ENCODE data around the gene PTCD2.
"Not testable (repeated sequence)": the region's sequence is repeated elsewhere in the genome, so short reads cannot be mapped to it uniquely, and the experiment has no call there.

PTCD2 gene

DNA sequence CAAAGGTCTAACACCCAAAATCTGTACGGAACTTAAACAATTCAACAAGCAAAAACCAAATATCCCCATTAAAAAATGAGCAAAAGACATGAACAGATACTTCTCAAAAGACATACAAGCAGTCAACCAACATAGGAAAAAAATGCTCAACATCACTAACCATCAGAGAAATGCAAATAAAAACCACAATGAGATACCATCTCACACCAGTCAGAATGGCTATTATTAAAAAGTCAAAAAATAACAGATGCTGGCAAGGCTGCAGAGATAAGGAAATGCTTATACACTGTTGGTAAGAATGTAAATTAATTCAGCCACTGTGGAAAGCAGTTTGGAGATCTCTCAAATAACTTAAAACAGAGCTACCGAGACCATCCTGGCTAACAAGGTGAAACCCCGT lies 22.0 kb upstream of the PTCD2 start:
- not testable (repeated sequence) for DNase-seq

DNA sequence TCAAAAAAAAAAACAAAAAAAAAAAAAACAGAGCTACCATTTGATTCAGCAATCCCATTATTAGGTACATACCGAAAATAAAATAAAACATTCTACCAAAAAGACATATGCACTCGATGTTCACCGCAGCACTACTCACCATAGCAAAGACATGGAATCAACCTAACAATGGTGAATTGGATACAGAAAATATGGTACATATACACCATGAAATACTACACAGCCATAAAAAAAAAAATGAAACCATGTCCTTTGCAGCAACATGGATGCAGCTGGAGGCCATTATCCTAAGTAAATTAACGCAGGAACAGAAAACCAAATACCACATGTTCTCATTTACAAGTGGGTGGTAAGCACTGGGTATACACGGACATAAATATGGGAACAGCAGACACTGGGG lies 21.5 kb upstream of the PTCD2 start:
- DNase-seq: no peak

DNA sequence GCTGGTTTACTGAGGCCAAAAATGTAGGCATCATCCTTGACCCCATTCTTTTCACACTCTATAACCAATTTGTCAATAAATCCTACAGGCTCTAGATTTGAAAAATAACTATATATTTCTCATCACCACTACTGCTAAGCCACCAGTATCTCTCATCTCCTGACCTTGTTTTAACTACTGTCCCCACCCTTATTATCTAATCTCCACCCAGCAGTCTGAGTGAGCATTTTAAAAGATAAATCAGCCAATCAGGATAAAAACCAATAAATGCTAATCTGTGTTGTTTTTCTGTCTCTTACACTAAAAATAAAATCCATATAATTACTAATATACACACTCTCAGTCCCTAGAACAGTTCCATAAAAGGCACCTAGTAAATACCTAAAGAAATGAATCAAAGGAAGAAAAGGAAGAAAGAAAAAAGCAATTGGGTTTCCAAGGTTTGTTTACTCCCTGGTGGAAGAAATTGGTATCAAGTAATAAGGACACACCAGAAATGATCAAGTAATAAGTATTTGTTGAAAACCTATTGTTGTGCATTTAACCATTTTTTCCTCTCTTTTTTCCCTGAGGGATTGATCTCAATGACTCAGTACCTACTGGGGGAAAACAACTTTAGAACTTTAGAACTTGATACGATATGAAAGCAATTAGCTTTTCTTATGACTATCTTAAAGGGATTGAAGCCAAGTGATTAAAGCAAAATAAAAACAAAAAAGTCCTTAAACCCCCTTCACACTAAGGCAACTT lies 19.4 kb upstream of the PTCD2 start:
- DNase-seq: no peak

DNA sequence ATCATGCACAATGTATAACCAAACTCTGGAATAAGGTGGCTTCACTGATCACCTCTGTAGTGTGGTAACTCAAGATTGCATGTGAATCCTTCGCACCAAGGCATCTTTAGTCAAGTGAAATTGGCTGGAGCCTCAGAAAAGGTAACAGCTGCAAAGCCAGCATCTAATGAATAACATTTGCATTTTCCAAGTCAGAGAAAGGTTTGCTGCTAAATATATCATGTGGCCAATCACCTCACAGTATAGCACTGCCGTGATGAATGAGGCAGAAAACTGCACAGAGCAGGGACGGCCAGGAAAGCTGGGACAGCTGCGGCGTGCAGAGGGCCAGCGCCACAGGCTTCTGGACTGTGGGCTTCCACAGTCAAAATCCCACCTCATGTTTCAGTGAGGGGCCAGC lies 18.6 kb upstream of the PTCD2 start:
- DNase-seq: no peak

DNA sequence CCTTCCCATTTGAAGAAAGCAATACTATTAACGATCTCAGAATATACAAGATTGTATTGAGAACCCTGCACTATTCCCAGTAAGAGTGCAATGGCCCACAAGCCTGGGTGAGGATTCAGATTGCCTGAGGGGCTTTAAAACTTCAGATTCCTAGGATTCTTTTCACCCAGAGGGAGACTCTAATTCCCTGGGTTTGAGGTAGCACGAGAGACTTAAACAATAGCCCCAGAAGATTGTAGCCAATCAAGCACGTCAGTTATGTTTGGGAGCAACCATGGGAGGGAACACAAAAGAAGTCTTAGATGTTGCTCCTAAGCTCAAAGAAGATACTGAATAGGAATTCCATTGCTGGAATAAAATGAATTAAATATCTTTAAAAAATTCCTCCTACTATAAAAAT lies 18.0 kb upstream of the PTCD2 start:
- DNase-seq: no peak

DNA sequence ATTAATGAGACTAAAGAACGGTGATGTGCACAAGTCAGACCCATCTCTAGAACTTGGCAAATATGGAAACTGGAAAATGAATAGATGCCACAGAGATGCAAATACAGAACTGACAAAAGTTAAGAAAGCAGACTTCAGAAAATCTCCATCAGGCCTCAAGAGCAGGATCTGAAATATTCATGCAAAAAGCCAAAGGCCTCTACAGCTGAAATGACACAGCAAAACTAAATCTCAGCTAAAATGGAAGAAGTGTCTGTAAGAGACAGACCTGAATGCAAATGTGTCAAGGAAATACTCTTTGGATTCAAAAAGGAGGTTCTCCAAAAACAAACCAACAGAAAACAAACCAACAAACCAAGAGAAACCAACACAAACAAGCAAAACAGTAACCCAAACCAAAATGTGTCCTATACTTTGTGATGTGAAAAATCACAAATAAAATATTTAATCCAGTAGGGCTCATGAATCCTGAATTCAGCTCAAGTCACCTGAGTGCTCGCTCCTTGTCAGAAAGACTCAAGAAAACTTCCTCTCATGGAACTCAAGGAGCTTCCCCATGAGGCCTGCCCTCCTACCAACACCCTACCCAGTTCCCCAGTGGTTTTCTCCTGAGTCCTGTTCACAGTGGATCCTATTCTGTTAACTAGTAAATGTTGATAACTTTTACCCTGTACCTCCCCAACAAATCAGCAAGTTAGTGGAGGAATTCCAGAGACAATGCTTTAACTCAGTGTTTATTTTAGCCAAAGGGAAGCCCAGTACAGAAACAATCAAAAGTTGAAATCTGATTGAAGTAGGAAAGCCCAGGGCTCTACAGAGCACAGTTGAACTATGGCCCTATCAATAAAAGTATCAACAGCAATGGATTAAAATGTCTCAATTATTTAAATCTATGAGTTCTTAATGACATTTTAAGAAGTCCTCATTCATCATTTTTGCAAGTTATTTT lies 14.7 kb upstream of the PTCD2 start:
- DNase-seq: no peak

DNA sequence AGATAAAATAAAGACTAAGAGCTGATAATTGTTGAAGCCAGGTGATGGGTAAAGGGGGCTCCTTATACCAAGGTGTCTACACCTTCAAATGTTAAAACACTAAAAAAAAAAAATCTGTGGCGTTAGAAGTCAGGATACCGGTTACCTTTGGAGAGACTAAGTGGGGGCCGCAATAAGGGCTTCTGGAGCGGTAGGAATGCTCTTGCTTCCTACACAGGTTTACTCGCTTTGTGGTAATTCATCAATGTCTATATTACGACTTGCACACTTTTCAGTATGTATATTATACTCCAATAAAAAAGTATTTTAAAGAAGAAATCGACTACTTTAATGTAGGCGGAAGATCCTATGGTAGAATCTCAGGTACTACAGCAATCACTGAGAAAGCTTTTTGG lies 12.6 kb upstream of the PTCD2 start:
- no peak for DNase-seq

DNA sequence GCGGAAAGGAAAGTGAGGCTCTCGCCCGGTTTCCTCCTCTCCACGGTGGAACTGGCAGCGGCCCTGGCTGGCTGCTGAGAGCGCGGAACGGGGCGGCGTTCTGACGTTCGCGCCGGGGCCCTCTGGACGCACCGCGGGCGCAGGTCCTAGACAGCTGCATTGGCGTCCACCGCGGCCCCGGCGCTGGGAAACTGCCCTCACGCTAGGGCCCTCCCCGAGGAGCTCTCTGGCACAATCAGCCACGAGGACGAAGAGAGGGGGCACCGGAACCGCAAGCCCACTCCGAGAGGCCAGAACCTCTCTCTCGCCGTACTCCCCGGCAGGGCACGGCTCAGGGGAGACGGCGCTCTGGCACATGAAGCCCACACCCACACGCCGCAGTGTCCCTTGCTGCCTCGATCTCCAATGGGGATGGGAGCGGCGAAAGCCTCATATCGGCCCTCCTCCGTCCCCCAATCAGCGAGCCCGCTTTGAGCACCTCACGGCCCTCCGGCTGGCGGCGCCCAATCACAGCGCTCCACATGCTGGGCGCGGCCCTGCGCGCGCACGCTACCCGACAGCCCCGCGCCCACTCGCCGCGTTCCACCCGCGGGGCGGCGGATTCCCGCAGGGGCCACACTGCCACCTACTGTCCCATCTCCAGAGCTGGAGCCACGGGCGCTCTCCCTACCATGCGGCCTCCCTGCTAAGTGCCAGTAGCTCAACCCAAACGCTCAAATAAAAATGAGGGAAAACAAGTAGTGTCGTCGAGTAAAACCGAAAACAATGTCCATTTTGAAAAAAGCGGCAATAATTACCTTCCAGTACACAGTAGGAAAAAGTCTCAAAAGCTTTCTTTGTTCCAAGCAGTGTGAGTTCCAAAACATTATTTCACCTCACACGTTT lies 12.0 kb upstream of the PTCD2 start:
- DNase-seq: peak; percentile 88 to 91

DNA sequence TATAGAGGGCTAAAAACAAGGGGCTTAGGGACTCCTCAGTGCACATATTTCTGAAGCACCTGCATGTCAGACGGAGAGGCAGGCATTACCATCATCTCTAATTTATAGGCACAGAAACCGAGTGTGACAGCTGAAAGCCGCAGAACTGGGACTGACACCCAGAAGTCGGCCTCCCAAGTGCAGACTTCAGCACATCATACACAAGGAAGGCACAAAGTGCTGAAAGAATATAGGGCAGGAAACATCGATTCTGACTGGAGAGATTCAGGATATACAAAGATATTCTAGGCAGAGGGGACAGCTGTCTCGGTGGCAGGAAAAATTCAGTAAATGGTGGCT lies 11.4 kb upstream of the PTCD2 start:
- DNase-seq: no peak

DNA sequence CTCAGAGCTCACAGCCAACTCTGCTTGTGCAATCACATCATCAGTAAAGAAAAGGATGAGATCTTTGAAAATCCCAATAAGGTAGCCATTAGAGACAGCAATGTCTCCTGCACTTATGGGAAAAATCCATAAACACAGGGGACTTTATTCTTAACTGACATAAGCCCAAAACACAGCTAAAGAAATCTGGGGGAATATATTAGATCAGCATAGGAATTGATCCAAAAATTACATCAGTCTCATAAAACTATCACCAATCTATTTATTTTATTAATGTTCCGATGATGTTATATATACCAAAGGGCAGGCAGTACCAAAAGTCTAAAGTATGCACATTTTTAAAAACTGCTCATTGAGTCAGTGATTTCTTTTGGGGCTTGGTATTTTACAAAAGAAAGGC lies 7.0 kb upstream of the PTCD2 start:
- no peak for DNase-seq

DNA sequence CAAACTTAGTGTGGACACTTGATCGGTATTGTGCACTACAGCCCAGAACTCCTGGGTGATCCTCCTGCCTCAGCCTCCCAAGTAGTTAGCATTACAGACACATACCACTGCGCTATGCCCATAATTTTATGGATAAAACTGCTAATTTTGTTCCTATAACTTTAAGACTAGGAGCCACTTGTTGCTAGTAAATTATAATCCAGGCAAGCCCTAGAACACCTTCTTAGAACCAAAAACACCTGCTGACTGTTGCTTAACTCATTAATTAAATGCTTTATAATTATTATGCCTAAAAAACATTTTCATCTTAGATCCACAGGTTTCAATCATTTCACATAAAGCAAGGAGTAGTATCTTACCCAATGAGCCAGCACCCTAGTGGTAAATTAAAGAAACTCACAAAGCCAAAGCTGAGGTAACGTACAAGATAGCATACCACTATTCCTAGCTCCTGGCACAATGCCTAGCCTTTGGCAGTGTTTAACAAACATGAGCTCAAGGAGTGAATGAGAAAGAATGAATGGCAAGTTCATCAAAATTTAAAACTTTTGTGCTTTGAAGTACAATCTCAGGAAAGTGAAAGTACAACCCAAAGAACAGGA lies 5.5 kb upstream of the PTCD2 start:
- no peak for DNase-seq

DNA sequence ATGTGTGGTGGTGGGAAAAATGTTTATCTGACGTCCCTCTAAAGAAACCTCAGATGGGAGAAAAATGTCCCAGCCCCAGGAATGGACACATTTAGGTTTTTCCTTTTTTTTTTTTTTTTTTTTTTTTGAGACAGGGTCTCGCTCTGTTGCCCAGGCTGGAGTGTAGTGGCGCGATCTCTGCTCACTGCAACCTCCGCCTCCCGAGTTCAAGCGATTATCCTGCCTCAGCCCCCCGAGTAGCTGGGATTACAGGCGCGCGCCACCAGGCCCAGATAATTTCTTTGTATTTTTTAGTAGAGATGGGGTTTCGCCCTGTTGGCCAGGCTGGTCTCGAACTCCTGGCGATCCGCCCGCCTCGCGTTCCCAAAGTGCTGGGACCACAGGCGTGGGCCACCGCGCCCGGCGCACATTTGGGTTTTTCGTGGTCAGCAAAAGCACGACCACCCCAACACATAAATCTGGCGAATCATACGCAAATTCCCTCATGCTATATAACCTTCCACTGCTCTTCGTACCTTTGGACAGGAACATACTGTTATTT lies 668 bp upstream of the PTCD2 start:
- DNase-seq: peak; percentile 19 to 25

DNA sequence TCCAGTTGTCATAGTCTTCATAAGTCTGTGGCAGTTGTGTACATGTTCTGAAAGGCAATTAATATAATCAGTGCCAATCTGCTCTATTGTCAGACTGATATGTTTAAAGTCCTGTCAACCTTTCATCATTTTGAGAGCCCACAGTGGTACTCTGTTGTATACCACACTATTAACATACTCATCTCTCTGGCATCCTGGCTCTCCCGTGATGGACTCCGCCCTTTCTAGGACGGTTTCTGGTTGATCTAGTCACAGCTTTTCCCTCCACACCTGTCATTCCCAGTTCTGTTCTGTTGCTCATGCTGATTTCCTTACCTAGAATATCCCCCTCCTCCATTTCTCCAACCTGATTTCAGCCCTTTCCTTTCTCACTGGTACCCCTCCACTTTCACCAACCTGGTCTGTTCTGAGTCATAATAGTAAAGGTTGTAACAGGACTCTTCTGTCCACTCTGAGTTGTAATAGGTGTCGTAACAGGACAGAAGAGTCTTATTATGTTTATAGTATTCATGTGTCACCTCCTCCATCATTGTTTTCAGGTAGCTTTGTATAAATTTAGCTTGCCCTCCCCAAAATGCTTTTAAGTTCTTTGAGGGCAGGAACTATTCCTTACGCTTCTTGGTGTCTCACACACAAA lies 4.1 kb downstream of the PTCD2 start:
- no peak for DNase-seq

DNA sequence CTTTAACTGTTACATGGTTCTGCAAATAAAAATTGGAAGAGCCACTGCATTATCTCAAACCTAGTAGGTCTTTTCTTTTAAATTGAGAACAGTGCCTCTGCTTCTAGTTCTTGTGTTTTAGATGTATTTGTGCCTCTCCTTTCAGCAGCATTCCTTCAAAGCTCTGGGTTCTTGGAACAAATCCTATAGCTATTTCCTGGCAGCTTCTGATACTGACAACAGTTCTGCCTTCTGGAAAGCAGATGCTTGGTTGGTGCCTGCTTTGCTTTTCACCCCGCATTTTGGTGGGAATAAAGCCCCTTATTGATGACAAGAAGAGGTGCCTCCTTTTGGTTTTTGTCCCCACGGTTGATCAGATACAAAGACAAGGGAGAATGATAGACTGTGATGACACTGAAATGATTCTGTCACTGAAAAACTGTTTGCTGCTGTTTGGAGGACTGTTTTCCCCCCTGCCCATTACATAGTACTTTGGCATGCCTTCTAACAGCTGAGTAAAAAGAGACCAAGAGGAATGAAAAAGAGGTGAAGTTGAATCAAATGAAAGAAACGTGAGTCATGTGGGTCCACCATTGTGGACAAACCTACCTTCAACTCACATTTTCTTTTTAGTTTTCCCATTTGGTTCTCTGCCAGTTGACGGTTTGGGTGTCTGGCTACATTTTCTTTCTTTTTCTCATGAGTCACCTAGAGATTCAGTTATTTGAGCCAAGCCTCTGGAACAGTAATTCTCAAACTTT lies 5.6 kb downstream of the PTCD2 start:
- DNase-seq: no peak

DNA sequence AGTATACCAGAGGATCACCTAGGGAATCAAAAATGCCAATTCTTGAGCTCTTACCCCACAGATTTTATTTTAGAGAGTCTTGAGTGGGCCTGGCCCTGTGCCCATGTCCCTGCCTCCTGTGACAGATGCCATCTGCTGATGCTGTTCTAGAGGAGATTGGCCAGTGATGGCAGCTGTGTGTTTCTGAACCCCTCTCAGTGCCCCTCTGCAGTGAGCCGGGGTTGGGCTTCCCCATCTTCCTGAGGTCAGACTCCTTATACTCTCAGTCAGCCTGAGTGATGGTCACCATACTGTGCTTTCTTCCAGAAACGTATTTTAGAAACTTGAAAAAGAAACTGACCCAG lies 6.1 kb downstream of the PTCD2 start:
- DNase-seq: no peak

DNA sequence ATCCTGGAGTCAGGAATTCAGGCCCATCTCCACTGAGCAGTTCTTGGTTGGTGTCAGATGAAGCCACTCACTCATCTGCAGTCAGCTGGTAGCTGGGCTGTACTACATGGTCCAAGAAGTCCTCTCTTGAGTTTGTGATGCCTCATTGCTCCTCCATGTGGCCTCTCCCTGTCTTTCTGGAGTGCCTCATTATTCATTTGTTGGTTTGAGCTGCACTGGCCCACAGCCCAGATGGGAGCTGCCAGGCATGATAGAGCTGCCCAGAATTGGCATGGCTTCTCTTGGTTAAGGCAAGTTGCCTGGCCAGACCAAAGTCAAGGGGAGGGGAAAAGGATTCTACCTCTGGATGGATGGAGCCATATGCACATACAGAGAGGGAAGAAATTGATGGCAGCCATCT lies 8.0 kb downstream of the PTCD2 start:
- no peak for DNase-seq

DNA sequence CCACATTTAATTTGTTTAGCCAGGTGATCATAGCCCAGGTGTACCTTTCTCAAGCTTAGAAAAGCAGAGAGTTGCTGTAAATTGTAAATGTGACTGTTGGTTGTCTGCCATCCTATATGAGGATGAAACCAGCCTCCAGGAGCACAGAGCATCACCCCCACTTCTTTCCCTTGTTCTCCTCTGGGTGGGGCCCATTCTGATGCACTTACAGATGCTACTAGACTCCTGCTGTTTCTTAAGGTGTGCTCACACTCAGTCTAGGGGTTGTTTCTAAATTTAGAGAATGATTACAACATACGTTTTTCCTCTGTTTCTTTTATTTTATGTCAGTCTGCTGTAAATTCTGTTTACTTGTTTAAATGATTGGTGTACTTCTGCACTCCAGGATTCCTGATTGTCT lies 10.5 kb downstream of the PTCD2 start:
- no peak for DNase-seq

DNA sequence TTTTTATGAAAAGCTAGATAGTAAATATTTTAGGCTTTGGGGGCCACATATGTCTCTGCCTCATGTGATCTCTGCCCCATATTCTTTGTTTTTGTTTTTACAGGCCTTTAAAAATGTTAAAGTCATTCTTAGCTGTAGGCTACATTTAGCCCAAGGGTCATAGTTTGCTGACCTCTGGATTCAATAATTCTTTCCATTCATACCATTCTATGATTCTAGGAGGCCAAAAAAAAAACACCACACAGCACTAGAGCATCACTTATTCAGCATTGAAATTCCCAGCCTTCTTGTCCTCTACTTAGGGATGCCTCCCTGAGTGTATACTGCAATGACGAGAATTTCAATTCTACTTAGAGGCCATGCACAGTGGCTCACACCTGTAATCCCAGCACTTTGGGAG lies 17.0 kb downstream of the PTCD2 start:
- DNase-seq: no peak

DNA sequence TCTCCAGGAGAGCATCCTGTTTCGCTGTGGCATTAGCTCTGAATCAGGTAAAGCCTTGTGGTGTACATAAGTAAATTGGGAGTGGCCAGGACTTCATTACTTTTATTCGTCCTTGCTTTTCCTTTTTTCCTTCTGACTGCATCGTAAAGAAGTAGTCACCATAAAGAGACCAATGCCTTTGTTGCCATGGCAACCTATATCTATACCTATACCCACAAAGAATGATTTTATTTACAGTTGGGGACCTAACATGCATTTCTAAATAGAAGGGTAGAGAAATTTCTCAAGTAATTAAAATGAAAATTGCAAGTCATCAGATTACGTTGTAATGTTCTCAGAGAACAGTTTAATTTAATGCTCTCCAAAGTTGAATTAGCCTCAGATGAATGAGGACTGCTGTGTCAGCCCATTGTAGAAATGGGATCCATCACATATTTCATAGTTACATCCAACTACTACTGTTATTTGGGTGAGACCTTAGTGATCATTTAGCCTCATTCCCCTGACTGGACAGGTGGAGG lies 18.6 kb downstream of the PTCD2 start:
- no peak for DNase-seq

DNA sequence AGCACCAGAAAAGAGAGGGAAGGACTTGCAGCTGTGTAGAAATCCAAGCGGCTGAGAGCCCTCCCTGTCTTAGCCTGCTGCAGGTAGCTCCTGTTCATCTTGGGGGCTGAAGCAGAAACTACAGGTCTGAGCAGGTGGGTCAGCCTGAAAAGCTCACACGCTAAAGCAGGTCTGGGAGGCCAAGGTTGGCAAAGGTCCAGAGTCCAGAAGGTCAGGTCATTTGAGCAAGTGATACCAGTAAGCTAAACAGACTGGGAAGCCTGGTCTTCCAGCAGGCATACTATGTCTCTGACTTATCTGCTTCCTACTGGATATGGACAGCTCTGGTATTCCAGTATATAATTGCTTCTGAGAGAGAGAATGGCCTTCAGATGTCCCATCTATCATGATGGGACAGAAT lies 26.2 kb downstream of the PTCD2 start:
- no peak for DNase-seq

DNA sequence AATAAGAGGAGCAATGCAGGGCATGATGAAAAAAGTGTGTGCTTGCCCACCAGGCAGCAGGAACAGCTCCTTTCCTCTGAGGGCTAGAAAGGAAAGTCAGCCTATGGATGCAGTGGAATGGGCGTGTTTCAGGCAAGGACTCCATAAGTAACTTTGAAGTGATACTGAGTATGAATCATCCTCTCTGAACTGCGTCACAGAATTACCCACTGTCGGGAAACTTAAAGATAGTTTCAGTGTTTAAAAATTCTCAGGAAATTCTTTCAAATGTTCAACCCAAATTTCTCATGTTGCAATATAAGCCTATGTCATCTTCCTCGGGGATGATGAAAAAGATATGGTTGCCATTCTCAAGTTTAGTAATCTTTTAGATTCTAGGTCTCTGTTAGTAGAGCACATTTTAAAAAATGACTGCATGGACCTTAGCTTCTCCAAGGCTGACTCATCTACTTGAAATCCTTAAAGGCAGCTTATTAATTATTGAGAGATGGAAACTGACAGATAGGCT lies 27.7 kb downstream of the PTCD2 start:
- DNase-seq: peak; percentile 3 to 7

Data from stimulated activated CD4-positive, alpha-beta T cell treated with anti-CD3 and anti-CD28 coated beads, Interleukin-2, amount 100 ng/mL, for 48 hours (primary cell).